IMR-90 (cell line): ENCODE measurements around the gene CALML4.

Source experiments
- CEBPB ChIP-seq: IDR thresholded peaks from 2 replicates; pipeline ENCODE4 v1.6.1; 2012; ENCODE audit warnings: low read depth, low read length, improper control_type of control experiment
- FOS ChIP-seq: fragments of 150-350 bp; IDR thresholded peaks from 2 replicates; pipeline ENCODE4 v1.6.1; 2016; ENCODE audit warnings: low read depth, low read length
- MAFK ChIP-seq: IDR thresholded peaks from 2 replicates; pipeline ENCODE4 v1.6.1; 2012; ENCODE audit warnings: low read depth, low read length, improper control_type of control experiment
- MXI1 ChIP-seq: IDR thresholded peaks from 2 replicates; pipeline ENCODE4 v1.6.1; 2012; ENCODE audit warnings: low read depth, mild to moderate bottlenecking, low read length, moderate library complexity, borderline replicate concordance
- POLR2A ChIP-seq: IDR thresholded peaks from 2 replicates; pipeline ENCODE4 v1.6.1; 2012; ENCODE audit warnings: mild to moderate bottlenecking, low read depth, low read length
- RAD21 ChIP-seq: IDR thresholded peaks from 2 replicates; pipeline ENCODE4 v1.6.1; 2012; ENCODE audit warnings: low read length, improper control_type of control experiment
- RCOR1 ChIP-seq: IDR thresholded peaks from 2 replicates; pipeline ENCODE4 v1.6.1; 2012; ENCODE audit warnings: mild to moderate bottlenecking, low read length, improper control_type of control experiment; ENCODE audit not compliant: insufficient replicate concordance
- RFX5 ChIP-seq: IDR thresholded peaks from 2 replicates; pipeline ENCODE4 v1.8.0; 2012; ENCODE audit warnings: low read depth, mild to moderate bottlenecking, low read length, moderate library complexity
- SMC3 ChIP-seq: fragments of 150-350 bp; IDR thresholded peaks from 2 replicates; pipeline ENCODE4 v1.6.1; 2016; ENCODE audit warnings: low read depth, mild to moderate bottlenecking, antibody characterized with exemption, low read length, moderate library complexity
- TF ChIP-seq, protein P1 (sequence below): conservative IDR thresholded peaks from 2 replicates; pipeline ENCODE4 v1.5.1; 2012; ENCODE audit warnings: mild to moderate bottlenecking, low read depth, low read length, improper control_type of control experiment
- TF ChIP-seq, protein P2 (sequence below): fragments of 150-350 bp; IDR thresholded peaks from 2 replicates; pipeline ENCODE4 v1.6.1; 2017; ENCODE audit warnings: mild to moderate bottlenecking, antibody characterized with exemption, low read length, low read depth
- TF ChIP-seq, protein P3 (sequence below): fragments of 150-350 bp; IDR thresholded peaks from 2 replicates; pipeline ENCODE4 v1.6.1; 2016; ENCODE audit warnings: low read depth, mild to moderate bottlenecking, low read length, moderate library complexity, borderline replicate concordance

DNA sequence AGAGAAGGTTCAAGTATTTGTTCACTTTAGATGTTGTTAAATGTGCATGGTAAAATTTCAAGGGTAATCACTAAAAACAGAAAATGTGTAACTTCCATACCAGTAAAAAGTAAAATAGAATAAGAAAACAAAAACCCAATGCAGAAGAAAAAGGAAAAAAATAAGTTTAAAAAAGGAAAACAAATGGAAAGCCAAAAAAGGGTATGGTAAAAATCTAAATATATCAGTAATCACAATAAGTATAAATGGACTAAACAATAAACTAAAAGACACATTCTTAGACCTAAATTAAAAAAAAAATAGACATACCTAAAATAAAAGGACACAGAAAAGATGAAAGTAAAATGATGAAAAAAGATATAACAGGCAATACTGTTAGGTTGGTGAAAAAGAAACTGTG is 33.9 kb upstream of the CALML4 start:
- TF ChIP-seq, protein P1, sequence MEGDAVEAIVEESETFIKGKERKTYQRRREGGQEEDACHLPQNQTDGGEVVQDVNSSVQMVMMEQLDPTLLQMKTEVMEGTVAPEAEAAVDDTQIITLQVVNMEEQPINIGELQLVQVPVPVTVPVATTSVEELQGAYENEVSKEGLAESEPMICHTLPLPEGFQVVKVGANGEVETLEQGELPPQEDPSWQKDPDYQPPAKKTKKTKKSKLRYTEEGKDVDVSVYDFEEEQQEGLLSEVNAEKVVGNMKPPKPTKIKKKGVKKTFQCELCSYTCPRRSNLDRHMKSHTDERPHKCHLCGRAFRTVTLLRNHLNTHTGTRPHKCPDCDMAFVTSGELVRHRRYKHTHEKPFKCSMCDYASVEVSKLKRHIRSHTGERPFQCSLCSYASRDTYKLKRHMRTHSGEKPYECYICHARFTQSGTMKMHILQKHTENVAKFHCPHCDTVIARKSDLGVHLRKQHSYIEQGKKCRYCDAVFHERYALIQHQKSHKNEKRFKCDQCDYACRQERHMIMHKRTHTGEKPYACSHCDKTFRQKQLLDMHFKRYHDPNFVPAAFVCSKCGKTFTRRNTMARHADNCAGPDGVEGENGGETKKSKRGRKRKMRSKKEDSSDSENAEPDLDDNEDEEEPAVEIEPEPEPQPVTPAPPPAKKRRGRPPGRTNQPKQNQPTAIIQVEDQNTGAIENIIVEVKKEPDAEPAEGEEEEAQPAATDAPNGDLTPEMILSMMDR, result no peak
- TF ChIP-seq RFX5, result no peak
- TF ChIP-seq FOS, result no peak
- no peak for TF ChIP-seq RAD21
- TF ChIP-seq MAFK, result no peak
- TF ChIP-seq MXI1, result no peak
- no peak for TF ChIP-seq RCOR1
- no peak for TF ChIP-seq POLR2A
- no peak for TF ChIP-seq SMC3
- TF ChIP-seq, protein P2, sequence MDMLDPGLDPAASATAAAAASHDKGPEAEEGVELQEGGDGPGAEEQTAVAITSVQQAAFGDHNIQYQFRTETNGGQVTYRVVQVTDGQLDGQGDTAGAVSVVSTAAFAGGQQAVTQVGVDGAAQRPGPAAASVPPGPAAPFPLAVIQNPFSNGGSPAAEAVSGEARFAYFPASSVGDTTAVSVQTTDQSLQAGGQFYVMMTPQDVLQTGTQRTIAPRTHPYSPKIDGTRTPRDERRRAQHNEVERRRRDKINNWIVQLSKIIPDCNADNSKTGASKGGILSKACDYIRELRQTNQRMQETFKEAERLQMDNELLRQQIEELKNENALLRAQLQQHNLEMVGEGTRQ, result no peak
- TF ChIP-seq, protein P3, sequence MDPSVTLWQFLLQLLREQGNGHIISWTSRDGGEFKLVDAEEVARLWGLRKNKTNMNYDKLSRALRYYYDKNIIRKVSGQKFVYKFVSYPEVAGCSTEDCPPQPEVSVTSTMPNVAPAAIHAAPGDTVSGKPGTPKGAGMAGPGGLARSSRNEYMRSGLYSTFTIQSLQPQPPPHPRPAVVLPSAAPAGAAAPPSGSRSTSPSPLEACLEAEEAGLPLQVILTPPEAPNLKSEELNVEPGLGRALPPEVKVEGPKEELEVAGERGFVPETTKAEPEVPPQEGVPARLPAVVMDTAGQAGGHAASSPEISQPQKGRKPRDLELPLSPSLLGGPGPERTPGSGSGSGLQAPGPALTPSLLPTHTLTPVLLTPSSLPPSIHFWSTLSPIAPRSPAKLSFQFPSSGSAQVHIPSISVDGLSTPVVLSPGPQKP, result no peak
- TF ChIP-seq CEBPB, result no peak
